ENCODE measurements around the gene DEPDC1. TPM values are rescaled to one million over a fixed set of nuclear protein-coding genes. Genes with fewer than 3 reads are reported as not detected.

The DEPDC1 gene
- total RNA-seq, 4 donors from 2014 or later, result 0.72 to 9.5 (median 4.6) TPM

- Histone ChIP-seq H3K27ac (no peak overlapping the region), H3K4me1 (no peaks in the 10 kb centered on the region), H3K9me3 (no peaks in the 10 kb centered on the region), H3K4me3 (no peak overlapping the region), H3K27me3 (no peaks in the 10 kb centered on the region), H3K36me3 (no peaks in the 10 kb centered on the region)
- no peak for DNase-seq (ENCODE audit: low spot score in 2 of 2)
- 78% methylated on average over 4 of the region's 4 CpGs for WGBS
- TF ChIP-seq POLR2A (IDR thresholded peaks at IDR 0.05) (no peak), CTCF (IDR thresholded peaks at IDR 0.05) (no peak), EP300 (IDR thresholded peaks at IDR 0.05) (no peak), POLR2AphosphoS5 (IDR thresholded peaks at IDR 0.05) (no peak)
These were observed 54.9 kb downstream of the DEPDC1 start for GRCh38 chr1:68442006-68442405.

- Histone ChIP-seq H3K4me3 (no peak overlapping the region), H3K27me3 (no peaks in the 10 kb centered on the region), H3K9me3 (no peaks in the 10 kb centered on the region), H3K27ac (no peak overlapping the region), H3K4me1 (no peaks in the 10 kb centered on the region), H3K36me3 (no peaks in the 10 kb centered on the region)
- 55% methylated on average over 3 of the region's 3 CpGs for WGBS
- DNase-seq (ENCODE audit: low spot score in 2 of 2), result no peak
- TF ChIP-seq CTCF (IDR thresholded peaks at IDR 0.05) (no peak), POLR2A (IDR thresholded peaks at IDR 0.05) (no peak), POLR2AphosphoS5 (IDR thresholded peaks at IDR 0.05) (no peak), EP300 (IDR thresholded peaks at IDR 0.05) (no peak)
These were observed 58.6 kb downstream of the DEPDC1 start for GRCh38 chr1:68438310-68438709.

- no peak for DNase-seq (ENCODE audit: low spot score in 2 of 2)
- TF ChIP-seq POLR2A (IDR thresholded peaks at IDR 0.05) (no peak), POLR2AphosphoS5 (IDR thresholded peaks at IDR 0.05) (no peak), CTCF (IDR thresholded peaks at IDR 0.05) (no peak), EP300 (IDR thresholded peaks at IDR 0.05) (no peak)
- 83% methylated on average over 2 of the region's 2 CpGs for WGBS
These were observed 63.5 kb downstream of the DEPDC1 start for GRCh38 chr1:68433395-68433794.

GRCh38 chr1:68431076-68431475 is 65.8 kb downstream of the DEPDC1 start:
- Histone ChIP-seq H3K4me1 (no peaks in the 10 kb centered on the region), H3K27ac (no peak overlapping the region), H3K9me3 (no peaks in the 10 kb centered on the region), H3K36me3 (no peaks in the 10 kb centered on the region), H3K27me3 (no peaks in the 10 kb centered on the region), H3K4me3 (no peak overlapping the region)
- no peak for TF ChIP-seq EP300 (IDR thresholded peaks at IDR 0.05)
- TF ChIP-seq POLR2AphosphoS5 (IDR thresholded peaks at IDR 0.05), result no peak
- no peak for TF ChIP-seq POLR2A (IDR thresholded peaks at IDR 0.05)
- no peak for TF ChIP-seq CTCF (IDR thresholded peaks at IDR 0.05)
- WGBS, result 79% methylated on average over 3 of the region's 3 CpGs
- DNase-seq (ENCODE audit: low spot score in 2 of 2), result no peak

More at GRCh38 chr1:68433395-68433794, 63.5 kb downstream of the DEPDC1 start:
- H3K4me3 ChIP-seq, result no peak overlapping the region
- no peaks in the 10 kb centered on the region for H3K36me3 ChIP-seq
- no peaks in the 10 kb centered on the region for H3K4me1 ChIP-seq
- H3K9me3 ChIP-seq, result no peaks in the 10 kb centered on the region
- H3K27me3 ChIP-seq, result no peaks in the 10 kb centered on the region
- no peak overlapping the region for H3K27ac ChIP-seq

- Histone ChIP-seq H3K4me3 (no peak overlapping the region), H3K36me3 (no peaks in the 10 kb centered on the region), H3K9me3 (no peaks in the 10 kb centered on the region), H3K4me1 (no peaks in the 10 kb centered on the region), H3K27me3 (no peaks in the 10 kb centered on the region), H3K27ac (no peak overlapping the region)
- TF ChIP-seq EP300 (IDR thresholded peaks at IDR 0.05), result no peak
- TF ChIP-seq POLR2AphosphoS5 (IDR thresholded peaks at IDR 0.05), result no peak
- no peak for TF ChIP-seq POLR2A (IDR thresholded peaks at IDR 0.05)
- TF ChIP-seq CTCF (IDR thresholded peaks at IDR 0.05), result no peak
- WGBS, result 90% methylated on average over 4 of the region's 4 CpGs
- no peak for DNase-seq (ENCODE audit: low spot score in 2 of 2)
These were observed 67.6 kb downstream of the DEPDC1 start for GRCh38 chr1:68429233-68429808.
